ENCODE results near the gene ADISSP.

Gene ADISSP

DNA sequence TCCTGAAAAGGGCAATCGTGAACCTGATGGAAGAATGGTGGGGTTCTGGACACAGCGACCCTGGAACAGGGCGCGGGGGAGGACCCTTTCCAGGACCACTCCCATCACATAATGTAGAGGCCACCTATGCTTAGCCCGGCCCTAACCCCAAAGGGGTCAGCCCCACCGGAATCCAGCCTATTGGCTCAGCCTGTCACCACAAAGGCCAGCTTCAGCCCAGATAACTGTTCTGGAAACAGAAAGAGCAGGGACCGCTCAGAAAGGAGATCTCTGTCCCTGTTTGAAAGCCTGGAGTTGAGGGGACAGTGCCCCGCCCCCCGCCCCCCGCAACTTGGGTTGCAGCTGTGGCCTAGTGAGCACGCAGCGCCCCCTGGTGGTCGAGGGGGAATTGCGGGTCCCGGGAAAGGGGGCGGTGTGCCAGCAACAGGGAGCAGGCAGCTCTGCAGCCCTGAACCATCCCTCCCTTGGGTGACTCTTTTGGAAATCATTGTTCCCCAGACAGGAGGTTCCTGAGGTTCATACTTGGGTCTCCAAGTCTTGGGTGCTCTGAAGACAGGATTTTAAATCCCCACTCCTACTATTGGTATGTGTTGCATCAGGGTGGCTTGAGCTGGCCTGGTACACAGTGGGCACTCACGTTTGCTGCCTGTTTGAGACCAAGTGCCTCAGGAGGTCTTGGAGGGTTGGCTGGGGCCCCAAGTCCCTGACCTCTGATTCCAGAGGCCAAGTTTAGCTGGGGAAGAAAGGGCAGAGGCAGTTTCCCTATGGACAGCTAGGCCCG, 56.7 kb downstream of the ADISSP start:
- no peak for DNase-seq

DNA sequence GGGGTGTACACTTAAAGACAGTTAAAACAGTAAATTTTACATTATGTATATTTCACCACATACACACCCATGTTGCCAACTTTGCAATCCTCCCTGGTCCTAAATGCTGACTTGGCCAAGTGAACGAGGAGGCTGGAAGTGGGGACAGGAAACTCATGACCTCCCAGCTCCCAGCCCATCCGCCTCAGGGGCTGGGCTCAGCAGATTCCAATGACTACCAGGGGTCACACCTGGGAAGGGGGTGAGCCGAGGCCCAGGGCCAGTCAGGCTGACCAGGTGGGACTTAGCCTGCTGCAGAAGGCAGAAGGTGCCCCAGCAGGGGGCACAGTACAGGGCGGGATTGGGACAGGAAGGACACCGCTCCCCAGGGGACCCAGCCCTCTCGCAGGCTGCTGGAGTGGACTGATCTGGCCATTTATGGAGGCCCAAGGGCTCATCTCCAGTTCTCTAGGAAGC, 57.5 kb downstream of the ADISSP start:
- DNase-seq: no peak

DNA sequence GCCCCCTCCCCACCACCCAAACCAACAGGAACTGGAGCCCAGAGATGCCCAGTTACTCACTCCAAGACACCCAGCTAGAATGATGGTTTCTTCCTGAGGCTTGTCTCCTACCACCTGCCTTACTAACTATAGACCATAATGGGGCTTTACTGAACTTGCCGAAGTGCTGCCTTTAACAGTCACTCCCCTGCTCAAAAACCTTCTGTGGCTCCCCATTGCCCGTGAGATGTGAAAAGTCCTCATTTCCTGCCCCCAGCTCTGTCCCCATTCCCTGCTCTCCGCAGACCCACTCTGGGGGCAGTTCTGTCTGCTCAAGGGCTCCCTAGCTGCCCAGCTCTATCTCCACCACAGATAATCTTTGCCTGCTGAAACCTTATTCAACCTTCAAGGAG, 60.0 kb downstream of the ADISSP start:
- DNase-seq: no peak

DNA sequence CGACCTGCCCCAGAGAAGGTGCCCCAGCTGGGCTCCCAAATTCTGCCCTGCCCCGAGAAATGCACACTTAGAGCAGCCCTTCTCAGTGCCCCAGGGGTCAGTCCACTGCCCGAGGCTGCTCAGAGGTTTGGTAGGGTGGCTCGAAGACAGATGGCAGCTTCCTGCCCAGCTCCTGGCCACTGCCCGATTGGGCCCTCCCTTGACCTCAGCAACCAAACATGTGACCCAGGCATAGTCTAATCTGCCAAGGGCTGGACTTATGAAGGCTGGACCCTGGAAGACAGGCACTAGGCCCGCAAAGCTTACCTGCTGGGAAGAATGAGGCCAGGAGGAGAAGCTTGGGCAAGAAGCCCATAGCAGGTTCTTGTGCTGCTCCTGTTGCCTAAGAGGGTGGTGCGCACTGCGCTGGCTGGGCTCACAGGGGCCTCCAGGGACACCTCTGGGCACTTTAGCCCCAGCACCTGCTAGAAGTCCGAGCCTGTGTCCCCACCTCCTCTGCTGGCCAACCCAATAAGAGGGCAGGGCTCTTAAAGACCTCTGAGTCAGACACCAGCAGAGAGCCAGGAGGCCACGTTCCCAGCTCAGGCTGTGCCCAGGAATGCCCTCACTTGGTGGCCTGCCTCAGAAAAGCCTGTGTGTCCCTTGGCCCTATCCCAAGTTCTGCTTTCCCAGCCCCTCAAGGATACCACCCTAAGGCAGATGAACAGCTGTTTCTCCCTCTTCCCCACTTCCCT, 60.6 kb downstream of the ADISSP start:
- DNase-seq: no peak

DNA sequence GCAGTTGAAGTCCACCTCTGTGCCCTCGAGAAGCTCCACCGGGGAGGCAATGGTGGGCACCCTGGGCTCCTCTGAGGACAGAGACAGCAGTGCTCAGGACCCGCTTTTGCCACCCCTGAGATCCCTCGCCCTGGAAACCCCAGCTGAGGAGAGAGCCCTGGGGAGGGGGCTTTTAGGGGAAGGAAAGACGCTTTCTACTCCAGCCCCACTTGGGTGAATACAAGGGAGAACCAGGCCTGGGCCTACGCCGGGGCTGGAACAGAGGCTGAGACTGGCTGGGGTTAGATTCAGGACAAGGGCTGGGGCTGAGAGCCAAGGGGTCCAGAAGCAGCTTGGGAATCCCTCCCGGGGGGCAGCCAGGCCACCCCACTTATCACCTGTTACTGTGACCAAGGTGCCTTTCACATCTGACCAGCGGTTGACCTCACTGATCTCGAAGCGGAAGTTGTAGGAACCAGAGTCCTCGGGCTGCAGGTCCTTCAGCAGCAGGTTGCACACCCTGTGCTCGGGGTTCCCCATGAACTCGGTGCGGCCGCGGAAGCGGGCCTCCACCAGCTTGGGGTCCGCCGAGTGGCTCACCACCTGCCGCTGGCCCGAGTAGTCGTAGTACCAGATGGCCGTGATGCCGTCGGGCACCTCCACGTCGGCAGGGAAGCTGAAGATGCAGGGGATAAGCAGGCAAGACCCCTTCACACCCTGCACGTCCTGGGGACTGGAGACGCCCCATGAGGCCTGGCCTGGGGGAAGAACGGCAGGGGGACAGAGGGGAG, 61.4 kb downstream of the ADISSP start:
- no peak for DNase-seq

DNA sequence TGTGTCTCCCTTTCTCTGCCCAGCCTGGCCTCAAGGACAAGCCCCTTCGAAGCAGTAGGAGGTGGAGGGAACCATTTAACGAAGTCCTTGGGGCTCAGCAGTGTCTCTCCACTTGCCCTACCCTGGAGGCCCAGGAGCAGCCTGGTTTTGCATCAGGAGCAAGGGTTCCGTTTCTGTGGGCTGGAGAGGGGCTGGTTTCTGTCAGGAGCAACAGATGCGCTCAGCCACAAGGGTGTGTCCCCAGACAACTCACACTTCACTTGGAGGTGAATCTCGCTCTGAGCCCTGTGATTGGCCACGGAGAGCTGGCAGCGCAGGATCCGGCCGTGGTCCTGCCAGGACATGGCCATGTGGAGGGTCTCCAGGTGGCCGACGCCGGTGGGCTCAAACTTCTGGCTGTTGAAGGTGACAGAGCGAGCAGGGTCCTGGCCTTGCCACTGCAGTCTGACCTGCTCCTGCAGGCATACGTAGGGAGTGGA, 62.0 kb downstream of the ADISSP start:
- DNase-seq: no peak

DNA sequence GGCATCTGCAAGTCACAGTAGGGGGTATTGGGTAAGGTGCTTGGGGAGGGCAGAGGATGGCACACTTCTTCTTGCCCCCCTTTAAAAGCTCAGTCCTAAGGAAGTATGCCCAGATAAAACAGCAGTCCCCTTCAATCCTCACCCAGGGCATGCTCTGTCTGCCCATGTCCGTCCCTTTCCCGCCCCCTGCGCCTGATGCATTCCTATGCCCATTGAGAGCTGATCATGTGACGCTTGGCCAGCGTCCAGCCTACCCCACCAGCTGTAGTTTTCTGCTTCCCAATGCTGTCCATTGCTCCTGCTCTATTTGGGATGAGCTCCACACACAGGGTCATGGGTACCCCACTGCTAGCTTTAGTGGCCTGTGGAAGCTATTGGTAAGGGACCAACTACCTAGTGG, 63.5 kb downstream of the ADISSP start:
- DNase-seq: no peak

Measured in kidney glomerular epithelial cell (primary cell).